GM19397 (cell line): ENCODE data around the gene CDCA8.
"Not testable (repeated sequence)": the region's sequence is repeated elsewhere in the genome, so short reads cannot be mapped to it uniquely, and the experiment has no call there.

ENCODE experiments used
- ATAC-seq: cut with Tn5 transposase; IDR thresholded peaks from one replicate; pipeline ENCODE4 v1.9.1; 2021; ENCODE audit warnings: mild to moderate bottlenecking, moderate library complexity; ENCODE audit not compliant: unreplicated experiment

Gene CDCA8

DNA sequence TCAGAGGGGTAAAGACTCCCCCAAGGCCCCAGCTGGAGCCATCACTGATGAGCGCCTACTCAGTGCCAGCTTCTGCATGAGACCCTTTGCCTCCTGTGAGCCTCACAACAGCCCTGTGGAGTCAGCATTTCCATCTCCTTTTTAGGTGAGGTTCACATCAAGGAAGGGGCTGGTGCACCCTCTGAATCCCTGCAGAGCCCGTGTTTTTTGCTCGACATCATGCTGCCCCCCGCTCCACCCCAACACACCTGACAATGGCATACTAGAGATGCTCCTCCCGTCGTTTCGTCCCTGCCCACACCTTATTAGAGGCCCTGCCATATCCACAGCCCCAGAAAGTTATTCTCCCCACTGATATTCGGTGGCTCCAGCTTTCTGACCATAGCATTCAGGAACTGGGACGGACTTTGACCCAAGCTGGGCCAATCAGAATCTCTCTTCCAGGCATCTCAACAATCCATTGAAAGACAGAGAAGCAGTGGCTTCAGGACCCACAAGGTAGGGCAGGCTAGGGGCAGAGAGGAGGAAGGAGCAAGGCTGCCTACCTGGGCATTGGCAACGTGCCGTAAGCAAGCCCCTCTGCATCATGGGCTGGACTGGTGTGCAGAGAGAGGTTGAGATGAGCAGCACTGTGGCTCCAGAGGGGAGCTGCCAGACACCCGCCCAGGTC lies 39.9 kb downstream of the CDCA8 start:
- no peak for ATAC-seq

DNA sequence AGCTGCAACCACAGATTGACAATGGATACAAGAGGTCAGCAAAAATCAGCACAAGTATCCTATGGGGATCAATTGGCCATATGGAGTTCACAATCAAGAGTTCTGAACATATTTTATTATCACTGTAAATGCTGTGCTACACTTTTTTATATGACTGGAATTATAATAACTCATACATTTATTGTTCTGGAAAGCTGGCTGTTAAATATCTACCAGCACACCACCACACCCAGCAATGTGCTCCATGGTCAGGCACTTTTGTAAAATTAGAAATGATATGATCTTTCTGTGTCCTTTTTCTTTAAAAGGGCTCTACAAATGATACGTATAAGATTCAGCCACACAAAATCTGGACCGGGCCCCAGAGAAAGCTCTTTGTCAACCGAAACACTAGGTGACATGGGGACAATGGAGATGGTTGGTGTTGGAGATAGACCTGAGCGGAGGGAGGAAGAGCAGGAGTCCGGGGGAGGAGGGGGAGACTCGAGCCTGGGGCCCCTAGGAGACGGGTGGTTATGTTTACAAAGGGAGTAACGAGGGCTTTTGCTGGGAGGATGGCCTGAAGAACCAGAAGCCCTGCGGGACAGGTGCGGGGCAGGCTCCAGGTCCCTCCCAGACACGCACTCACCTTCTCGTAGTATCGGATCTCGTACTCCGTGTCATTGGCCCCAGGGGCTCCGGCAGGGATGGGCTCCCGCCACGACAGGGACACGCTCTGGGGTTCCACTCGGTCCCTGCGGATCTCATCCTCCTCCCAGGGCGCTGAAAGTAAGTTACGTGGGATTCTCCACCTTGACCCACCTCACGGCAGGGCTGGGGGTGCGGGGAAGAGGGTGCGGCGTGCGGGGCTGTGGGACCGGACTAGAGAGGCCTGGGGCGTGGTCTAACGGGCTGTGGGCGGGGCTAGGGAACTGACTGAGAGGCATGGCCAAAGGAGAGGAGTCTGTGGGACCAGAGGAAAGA lies 42.6 kb downstream of the CDCA8 start:
- ATAC-seq, result no peak

DNA sequence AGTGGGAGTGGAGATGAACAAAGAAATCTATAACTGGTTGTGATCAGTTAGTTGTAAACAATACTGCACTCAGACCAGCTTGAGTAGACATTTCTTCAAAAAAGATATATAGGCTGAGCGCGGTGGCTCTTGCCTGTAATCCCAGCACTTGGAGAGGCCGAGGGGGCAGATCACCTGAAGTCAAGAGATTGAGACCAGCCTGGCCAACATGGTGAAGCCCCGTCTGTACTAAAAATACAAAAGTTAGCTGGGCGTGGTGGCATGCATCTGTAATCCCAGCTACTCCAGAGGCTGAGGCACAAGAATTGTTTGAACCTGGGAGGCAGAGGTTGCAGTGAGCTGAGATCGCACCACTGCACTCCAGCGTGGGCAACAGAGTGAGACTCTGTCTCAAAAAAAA lies 45.7 kb downstream of the CDCA8 start:
- ATAC-seq, result not testable (repeated sequence)

DNA sequence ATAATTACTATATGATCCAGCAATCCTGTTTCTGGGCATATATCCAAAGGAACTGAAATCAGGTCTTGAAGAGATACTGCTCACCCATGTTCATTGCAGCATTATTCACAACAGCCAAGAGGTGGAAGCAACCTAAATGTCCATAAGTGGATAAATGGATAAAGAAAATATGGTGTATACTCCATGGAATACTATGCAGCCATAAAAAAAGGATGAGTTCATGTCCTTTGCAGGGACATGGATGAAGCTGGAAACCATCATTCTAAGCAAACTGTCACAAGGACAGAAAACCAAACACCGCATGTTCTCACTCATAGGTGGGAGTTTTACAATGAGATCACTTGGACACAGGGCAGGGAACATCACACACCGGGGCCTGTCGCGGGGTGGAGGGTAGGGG lies 46.3 kb downstream of the CDCA8 start:
- not testable (repeated sequence) for ATAC-seq

DNA sequence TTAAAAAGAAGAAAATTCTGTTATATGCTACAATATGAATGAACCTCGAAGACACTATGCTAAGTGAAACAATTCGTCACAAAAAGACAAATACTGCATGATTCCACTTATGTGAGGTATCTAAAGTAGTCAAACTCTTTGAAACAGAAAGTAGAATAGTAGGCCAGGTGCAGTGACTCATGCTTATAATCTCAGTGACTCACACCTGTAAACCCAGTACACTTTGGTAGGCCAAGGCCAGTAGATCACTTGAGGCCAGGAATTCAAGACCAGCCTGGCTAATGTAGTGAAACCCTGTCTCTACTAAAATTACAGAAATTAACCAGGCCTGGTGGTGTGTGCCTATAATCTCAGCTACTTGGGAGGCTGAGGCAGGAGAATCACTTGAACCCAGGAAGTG lies 46.9 kb downstream of the CDCA8 start:
- no peak for ATAC-seq

DNA sequence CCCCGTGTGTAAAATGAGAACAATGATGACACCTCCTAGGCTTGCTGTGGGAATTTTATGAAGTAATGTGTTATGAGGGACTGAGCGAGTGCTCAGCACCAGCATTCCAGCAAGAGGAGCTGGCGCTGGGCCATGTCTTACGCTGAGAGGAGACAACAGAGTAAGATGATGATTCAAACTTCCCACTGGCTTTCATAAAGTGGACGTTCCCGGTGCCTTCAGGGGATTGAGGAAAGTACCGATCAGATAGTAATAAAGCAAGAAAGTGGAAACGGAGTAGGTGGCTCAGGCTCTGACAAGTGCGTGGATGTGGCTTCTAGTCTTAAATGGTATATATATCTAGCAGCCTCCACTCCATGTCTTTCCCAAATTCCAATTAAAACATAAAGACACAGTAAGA lies 48.8 kb downstream of the CDCA8 start:
- ATAC-seq, result no peak

DNA sequence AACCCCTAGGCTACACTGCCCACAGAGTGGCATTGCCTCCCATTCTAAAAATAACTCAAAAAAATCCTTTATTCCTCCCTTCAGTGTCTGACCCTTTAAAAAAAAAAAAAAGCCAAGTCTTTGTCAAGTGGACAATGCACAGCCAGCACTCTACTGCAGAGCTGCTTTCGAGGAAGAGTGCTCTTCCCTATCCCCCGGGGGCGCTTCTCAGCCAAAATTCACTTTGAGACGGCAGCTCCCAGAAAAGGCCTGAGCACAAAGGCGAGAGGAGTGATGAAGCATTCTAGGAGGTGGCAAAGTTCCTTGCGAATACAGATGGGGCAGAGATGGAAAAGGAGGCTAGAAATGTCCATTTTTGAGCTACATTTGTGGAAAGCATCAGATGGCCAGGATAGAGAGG lies 49.3 kb downstream of the CDCA8 start:
- no peak for ATAC-seq

DNA sequence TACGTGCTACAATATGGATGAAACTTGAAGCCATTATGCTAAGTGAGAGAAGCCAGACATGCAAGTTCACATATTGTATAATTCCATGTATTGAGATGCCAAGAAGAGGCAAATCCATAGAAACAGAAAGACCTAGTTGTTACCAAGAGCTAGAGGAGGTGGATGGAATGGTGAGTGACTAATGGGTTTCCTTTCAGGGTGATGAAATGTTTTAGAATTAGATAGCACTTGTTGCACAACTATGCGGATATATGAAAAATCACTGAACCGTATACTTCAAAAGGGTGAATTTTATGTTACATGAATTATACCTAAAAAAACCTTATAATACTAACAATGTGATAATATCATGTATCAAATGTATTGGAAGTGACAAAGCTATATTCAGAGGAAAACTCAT lies 54.5 kb downstream of the CDCA8 start:
- no peak for ATAC-seq

DNA sequence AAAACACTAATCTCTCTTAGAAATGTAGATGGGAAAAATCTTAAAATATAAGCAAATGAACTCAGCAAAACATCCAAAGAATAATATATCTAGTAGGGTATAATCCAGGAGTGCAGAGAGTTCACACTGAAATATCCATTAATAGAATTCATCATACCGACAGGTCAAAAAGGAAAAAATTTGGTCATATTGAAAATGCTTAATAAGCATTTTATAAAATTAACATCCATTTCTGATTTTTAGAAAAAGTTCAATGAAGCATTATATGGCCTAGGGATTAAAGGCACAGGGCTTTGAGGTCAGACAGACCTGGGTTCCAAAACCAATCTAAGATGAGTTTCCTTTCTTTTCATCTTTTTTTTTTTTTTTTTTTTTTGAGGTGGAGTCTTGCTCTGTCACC lies 56.2 kb downstream of the CDCA8 start:
- no peak for ATAC-seq

DNA sequence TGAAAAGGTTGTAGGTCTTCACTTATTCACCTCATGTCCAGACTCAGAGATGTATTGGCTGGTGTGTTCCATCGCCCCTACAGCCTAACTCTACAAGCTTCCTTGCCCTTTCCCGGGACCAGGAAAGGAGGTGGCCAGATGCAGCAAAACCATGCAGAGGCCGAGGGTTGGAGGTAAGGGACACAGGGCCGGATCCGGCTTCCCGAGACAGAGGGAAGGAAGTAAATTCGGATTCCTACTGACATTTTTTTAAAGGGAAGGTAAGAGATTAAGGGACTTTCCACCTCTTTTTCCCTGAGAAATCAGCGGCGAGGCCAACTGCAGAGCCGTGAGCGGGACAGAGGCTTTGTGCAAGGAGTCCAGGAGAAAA lies 59.9 kb downstream of the CDCA8 start:
- no peak for ATAC-seq

DNA sequence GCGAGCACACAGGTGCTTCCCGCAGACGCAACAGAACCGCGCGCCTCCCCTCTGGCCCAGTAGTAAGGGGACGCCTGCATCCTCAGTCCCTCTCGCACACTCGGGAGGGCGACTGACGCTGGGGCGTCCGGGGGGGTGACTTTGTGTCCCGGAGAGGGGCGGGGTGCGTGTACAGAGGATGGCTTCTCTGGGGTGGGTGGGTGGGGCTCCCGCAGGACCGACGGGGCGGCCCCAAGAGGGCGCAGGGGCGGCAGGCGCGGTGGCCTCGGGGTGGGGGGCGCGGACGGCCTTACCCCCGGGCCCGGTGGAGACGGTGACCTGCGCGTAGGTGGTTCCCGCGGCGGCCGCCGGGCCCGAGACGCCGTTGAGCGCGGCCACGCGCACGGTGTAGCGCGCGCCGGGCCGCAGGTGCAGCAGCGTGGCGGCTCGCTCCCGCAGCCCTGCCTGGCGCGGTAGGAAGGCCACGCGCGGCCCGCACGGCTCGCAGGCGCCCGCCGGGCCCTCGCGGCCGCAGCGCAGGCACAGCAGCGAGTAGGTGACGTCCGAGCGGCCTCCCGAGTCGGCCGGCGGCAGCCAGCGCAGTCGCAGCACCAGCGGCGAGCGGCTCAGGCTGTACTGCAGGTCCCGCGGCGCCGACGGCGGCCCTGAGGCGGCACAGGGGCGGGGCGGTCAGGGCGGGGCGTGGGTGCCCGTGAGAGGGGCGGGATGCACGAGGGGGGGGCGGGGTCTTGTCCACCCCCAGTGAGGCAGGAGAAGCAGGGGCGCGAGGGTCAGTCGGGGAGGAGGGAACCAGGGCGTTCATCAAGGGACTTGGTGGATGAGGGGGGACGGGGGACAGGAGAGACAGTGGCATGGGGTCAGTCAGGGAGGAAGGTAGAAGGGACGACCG lies 60.5 kb downstream of the CDCA8 start:
- no peak for ATAC-seq

DNA sequence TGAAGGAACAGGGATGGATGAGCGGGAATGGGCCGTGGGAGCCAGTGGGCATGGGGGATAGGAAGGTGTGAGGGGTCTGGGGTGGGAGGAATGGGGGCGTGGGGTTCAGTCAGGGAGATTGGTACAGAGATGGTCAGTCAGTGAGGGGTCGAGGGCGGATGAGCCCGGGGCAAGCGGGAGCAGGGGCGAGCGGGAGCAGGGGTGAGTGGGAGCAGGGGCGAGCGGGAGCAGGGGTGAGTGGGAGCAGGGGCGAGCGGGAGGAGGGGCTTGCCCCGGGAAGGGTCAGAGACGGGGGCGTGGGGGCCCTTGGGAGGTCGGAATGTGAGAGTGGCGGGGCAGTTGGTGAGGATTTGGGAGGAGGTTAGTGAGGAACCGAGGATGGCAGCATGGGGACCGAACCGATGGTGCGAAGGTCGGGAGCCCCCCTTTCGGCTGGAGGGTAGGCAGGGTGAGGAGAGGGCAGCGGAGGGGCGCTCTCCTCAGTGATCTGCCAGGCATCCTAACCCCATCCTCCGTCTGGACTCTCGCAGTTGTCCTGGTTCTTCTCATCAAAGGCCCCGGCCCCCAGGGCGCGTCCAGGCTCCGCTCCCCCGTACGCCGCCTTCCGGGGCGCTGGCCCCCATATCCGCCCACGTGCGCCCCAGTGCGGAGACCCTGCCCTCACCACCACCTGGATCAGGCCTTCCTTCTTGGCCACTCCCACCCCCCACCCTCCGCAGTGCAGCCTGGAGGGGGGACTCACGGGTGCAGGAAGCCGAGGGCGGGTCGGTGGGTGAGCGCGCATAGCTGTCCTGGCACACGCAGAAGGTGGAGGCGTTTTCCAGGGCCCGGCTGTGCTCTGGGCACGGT lies 61.4 kb downstream of the CDCA8 start:
- no peak for ATAC-seq

DNA sequence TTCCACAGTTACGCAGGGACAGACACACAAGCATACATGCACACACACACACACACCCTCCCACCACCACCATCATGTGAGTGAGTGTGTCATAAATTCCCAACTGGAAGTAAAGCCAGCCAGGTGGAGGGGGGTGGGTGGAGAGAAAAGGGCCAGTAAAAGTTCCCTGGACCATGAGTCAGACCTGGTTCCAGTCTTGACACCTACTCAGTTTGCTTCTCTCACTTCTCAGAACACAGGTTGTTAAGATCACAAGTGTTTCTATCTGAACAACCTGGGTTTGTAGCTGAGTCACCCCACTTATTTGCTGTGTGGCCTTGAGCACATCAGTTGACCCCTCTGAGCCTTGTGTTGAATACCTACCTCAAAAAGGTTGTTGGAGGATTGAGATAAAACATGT lies 63.0 kb downstream of the CDCA8 start:
- ATAC-seq, result no peak

DNA sequence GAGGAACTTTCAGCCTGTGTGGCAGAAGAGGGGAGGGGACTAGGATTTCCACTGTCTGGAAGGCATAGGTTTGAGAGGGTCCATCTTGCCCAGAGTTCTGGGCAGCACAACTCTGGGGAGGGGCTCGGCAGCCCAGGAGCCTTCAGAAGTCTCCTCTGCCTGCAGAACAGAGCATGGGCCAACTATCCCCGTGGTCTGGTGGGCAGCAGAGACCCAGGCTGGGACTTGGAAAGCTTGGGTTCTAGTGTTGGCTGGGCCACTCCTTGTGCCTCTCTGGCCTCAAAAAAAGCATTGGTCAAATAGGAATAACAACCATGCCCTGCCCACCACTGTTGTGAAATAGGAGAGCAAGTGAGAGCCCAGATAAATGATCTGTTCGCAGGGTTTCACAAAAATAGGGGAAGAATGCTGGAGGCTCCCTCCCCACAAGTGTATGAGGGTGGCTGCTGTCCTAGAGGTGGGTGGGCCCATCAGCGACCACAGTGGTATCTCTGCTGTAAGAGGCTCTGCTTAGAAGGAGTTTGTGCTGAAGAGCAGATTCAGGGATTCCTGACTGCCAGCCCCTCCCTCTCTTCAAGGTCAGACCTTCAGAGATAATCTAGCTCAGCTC lies 63.7 kb downstream of the CDCA8 start:
- ATAC-seq, result no peak
